ENCODE data around the gene PFDN4. TPM values are rescaled to one million over a fixed set of nuclear protein-coding genes. Genes with fewer than 3 reads are reported as not detected.

Gene PFDN4
- total and polyA plus RNA-seq, 2 of the 13 experiments (the other 11 are each of a cell fraction or from before 2014, with no cell fraction given) = 59.8 to 227 TPM

DNA sequence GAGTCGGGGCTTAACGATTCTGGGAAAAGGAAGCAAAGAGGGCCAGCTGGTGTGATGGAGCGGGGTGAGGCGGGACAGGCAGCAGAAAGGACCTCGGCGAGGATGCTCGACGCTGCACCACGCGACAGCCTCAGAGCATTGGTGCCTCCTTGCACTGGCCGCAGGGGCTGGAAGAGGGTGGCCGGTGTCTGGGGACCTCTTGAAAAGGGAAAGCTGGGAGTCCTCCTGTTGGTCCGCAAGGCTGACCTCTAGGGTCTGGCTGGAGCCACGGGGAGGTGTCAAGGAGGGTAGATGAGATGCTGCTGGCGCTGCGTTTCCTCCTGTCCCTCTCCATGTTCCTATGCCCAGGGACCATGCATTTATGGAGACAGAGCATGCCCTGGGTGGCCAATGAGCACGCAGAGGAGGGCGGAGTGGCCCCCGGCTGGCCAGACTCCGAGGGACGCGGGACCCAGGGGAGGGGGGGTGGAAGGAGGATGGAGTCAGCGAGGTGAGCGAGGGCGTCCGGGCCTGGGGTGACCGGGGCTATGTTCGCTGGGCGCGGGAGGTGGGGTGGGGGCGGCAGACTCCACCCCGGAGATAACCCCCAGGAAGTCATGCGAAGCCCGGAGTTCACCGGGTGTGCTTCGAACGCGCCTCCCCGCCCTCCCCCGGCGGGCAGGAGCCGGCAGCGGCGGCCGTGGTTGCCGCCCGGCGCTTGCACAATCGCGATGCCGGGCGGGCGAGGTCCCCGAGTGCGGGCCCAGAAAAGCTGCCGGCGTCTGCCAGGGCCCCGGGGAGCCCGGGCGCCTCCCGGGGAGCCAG, 34.0 kb upstream of the PFDN4 start, which contains the start of gene CYP24A1 (continued):
- TF ChIP-seq, protein P1, sequence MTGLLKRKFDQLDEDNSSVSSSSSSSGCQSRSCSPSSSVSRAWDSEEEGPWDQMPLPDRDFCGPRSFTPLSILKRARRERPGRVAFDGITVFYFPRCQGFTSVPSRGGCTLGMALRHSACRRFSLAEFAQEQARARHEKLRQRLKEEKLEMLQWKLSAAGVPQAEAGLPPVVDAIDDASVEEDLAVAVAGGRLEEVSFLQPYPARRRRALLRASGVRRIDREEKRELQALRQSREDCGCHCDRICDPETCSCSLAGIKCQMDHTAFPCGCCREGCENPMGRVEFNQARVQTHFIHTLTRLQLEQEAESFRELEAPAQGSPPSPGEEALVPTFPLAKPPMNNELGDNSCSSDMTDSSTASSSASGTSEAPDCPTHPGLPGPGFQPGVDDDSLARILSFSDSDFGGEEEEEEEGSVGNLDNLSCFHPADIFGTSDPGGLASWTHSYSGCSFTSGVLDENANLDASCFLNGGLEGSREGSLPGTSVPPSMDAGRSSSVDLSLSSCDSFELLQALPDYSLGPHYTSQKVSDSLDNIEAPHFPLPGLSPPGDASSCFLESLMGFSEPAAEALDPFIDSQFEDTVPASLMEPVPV (CRISPR knock-in tag; IDR thresholded peaks at IDR 0.05) = peak; percentile 78; the same call in 1 of the 2 replicates
- TF ChIP-seq, protein P2, sequence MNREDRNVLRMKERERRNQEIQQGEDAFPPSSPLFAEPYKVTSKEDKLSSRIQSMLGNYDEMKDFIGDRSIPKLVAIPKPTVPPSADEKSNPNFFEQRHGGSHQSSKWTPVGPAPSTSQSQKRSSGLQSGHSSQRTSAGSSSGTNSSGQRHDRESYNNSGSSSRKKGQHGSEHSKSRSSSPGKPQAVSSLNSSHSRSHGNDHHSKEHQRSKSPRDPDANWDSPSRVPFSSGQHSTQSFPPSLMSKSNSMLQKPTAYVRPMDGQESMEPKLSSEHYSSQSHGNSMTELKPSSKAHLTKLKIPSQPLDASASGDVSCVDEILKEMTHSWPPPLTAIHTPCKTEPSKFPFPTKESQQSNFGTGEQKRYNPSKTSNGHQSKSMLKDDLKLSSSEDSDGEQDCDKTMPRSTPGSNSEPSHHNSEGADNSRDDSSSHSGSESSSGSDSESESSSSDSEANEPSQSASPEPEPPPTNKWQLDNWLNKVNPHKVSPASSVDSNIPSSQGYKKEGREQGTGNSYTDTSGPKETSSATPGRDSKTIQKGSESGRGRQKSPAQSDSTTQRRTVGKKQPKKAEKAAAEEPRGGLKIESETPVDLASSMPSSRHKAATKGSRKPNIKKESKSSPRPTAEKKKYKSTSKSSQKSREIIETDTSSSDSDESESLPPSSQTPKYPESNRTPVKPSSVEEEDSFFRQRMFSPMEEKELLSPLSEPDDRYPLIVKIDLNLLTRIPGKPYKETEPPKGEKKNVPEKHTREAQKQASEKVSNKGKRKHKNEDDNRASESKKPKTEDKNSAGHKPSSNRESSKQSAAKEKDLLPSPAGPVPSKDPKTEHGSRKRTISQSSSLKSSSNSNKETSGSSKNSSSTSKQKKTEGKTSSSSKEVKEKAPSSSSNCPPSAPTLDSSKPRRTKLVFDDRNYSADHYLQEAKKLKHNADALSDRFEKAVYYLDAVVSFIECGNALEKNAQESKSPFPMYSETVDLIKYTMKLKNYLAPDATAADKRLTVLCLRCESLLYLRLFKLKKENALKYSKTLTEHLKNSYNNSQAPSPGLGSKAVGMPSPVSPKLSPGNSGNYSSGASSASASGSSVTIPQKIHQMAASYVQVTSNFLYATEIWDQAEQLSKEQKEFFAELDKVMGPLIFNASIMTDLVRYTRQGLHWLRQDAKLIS (CRISPR knock-in tag; IDR thresholded peaks at IDR 0.05) = no peak
- TF ChIP-seq GFI1 (CRISPR knock-in tag; IDR thresholded peaks at IDR 0.05; ENCODE audit: borderline replicate concordance) = no peak
- TF ChIP-seq, protein P3, sequence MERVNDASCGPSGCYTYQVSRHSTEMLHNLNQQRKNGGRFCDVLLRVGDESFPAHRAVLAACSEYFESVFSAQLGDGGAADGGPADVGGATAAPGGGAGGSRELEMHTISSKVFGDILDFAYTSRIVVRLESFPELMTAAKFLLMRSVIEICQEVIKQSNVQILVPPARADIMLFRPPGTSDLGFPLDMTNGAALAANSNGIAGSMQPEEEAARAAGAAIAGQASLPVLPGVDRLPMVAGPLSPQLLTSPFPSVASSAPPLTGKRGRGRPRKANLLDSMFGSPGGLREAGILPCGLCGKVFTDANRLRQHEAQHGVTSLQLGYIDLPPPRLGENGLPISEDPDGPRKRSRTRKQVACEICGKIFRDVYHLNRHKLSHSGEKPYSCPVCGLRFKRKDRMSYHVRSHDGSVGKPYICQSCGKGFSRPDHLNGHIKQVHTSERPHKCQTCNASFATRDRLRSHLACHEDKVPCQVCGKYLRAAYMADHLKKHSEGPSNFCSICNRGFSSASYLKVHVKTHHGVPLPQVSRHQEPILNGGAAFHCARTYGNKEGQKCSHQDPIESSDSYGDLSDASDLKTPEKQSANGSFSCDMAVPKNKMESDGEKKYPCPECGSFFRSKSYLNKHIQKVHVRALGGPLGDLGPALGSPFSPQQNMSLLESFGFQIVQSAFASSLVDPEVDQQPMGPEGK (CRISPR knock-in tag; IDR thresholded peaks at IDR 0.05) = peak; percentile 83; the same call in 1 of the 2 replicates
- TF ChIP-seq, protein P4, sequence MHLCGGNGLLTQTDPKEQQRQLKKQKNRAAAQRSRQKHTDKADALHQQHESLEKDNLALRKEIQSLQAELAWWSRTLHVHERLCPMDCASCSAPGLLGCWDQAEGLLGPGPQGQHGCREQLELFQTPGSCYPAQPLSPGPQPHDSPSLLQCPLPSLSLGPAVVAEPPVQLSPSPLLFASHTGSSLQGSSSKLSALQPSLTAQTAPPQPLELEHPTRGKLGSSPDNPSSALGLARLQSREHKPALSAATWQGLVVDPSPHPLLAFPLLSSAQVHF (CRISPR knock-in tag; IDR thresholded peaks at IDR 0.05) = no peak
- no peak for TF ChIP-seq ZNF839 (CRISPR knock-in tag; IDR thresholded peaks at IDR 0.05; ENCODE audit: borderline replicate concordance)
- no peak for TF ChIP-seq SALL2 (CRISPR knock-in tag; IDR thresholded peaks at IDR 0.05)
- TF ChIP-seq, protein P5, sequence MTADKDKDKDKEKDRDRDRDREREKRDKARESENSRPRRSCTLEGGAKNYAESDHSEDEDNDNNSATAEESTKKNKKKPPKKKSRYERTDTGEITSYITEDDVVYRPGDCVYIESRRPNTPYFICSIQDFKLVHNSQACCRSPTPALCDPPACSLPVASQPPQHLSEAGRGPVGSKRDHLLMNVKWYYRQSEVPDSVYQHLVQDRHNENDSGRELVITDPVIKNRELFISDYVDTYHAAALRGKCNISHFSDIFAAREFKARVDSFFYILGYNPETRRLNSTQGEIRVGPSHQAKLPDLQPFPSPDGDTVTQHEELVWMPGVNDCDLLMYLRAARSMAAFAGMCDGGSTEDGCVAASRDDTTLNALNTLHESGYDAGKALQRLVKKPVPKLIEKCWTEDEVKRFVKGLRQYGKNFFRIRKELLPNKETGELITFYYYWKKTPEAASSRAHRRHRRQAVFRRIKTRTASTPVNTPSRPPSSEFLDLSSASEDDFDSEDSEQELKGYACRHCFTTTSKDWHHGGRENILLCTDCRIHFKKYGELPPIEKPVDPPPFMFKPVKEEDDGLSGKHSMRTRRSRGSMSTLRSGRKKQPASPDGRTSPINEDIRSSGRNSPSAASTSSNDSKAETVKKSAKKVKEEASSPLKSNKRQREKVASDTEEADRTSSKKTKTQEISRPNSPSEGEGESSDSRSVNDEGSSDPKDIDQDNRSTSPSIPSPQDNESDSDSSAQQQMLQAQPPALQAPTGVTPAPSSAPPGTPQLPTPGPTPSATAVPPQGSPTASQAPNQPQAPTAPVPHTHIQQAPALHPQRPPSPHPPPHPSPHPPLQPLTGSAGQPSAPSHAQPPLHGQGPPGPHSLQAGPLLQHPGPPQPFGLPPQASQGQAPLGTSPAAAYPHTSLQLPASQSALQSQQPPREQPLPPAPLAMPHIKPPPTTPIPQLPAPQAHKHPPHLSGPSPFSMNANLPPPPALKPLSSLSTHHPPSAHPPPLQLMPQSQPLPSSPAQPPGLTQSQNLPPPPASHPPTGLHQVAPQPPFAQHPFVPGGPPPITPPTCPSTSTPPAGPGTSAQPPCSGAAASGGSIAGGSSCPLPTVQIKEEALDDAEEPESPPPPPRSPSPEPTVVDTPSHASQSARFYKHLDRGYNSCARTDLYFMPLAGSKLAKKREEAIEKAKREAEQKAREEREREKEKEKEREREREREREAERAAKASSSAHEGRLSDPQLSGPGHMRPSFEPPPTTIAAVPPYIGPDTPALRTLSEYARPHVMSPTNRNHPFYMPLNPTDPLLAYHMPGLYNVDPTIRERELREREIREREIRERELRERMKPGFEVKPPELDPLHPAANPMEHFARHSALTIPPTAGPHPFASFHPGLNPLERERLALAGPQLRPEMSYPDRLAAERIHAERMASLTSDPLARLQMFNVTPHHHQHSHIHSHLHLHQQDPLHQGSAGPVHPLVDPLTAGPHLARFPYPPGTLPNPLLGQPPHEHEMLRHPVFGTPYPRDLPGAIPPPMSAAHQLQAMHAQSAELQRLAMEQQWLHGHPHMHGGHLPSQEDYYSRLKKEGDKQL (CRISPR knock-in tag; IDR thresholded peaks at IDR 0.05; ENCODE audit: low read depth) = no peak
- no peak for TF ChIP-seq PLRG1 (conservative IDR thresholded peaks at IDR 0.05)
- TF ChIP-seq SIX4 (CRISPR knock-in tag; IDR thresholded peaks at IDR 0.05) = no peak
- TF ChIP-seq JDP2 (CRISPR knock-in tag; IDR thresholded peaks at IDR 0.05; ENCODE audit: borderline replicate concordance) = no peak
- TF ChIP-seq FOSL2 (CRISPR knock-in tag; IDR thresholded peaks at IDR 0.05) = no peak
- no peak for TF ChIP-seq ZNF644 (CRISPR knock-in tag; IDR thresholded peaks at IDR 0.05; ENCODE audit: low read depth)
- TF ChIP-seq HNRNPL (IDR thresholded peaks at IDR 0.05; ENCODE audit: low read depth, low read length) = no peak
